T follicular helper cell (primary cell): ENCODE measurements around the gene DNLZ.
"Not testable (repeated sequence)": the region's sequence is repeated elsewhere in the genome, so short reads cannot be mapped to it uniquely, and the experiment has no call there.

Experiments used
- DNase-seq: peaks from one replicate; pipeline ENCODE4 v3.0.0-alpha.2; 2020; ENCODE audit warnings: low read depth

The DNLZ gene

GRCh38 chr9:136359774-136360718, 3.5 kb downstream of the DNLZ start:
- no peak for DNase-seq

GRCh38 chr9:136358888-136359287, 4.7 kb downstream of the DNLZ start:
- no peak for DNase-seq

- DNase-seq: no peak
Observed at GRCh38 chr9:136358016-136358415, 5.5 kb downstream of the DNLZ start.

GRCh38 chr9:136357202-136357725, 6.3 kb downstream of the DNLZ start:
- no peak for DNase-seq

- DNase-seq: no peak
Observed at GRCh38 chr9:136355616-136356557, 7.7 kb downstream of the DNLZ start.

GRCh38 chr9:136354592-136355085, 8.9 kb downstream of the DNLZ start:
- DNase-seq: no peak

- DNase-seq: no peak
Observed at GRCh38 chr9:136353757-136354488, 9.6 kb downstream of the DNLZ start.

- no peak for DNase-seq
Observed at GRCh38 chr9:136353088-136353487, 10.5 kb downstream of the DNLZ start.

GRCh38 chr9:136352682-136353081, 10.9 kb downstream of the DNLZ start:
- DNase-seq: no peak

- DNase-seq: not testable (repeated sequence)
Observed at GRCh38 chr9:136351868-136352267, 11.7 kb downstream of the DNLZ start.

- DNase-seq: no peak
Observed at GRCh38 chr9:136351252-136351800, 12.2 kb downstream of the DNLZ start.

GRCh38 chr9:136349546-136349945, 14.0 kb downstream of the DNLZ start:
- no peak for DNase-seq

GRCh38 chr9:136348691-136349090, 14.9 kb downstream of the DNLZ start:
- no peak for DNase-seq

- no peak for DNase-seq
Observed at GRCh38 chr9:136347472-136348256, 15.9 kb downstream of the DNLZ start.

GRCh38 chr9:136346927-136347465, 16.5 kb downstream of the DNLZ start:
- DNase-seq: no peak

- DNase-seq: no peak
Observed at GRCh38 chr9:136346157-136346481, 17.4 kb downstream of the DNLZ start.

GRCh38 chr9:136345281-136346156, 18.0 kb downstream of the DNLZ start:
- DNase-seq: no peak

- DNase-seq: no peak
Observed at GRCh38 chr9:136344544-136345280, 18.8 kb downstream of the DNLZ start.
